ENCODE data around the gene SCN10A.

SCN10A gene

GRCh38 chr3:38773528-38773927 is 42.5 kb downstream of the SCN10A start:
- DNase-seq (ENCODE audit: low read depth), result no peak

GRCh38 chr3:38763569-38763968 is 52.4 kb downstream of the SCN10A start:
- DNase-seq (ENCODE audit: low read depth), result no peak

GRCh38 chr3:38758557-38758956 is 57.5 kb downstream of the SCN10A start:
- no peak for DNase-seq (ENCODE audit: low read depth)

- DNase-seq (ENCODE audit: low read depth), result no peak
Observed at GRCh38 chr3:38757721-38758120, 58.3 kb downstream of the SCN10A start.

- no peak for DNase-seq (ENCODE audit: low read depth)
Observed at GRCh38 chr3:38756892-38757291, 59.1 kb downstream of the SCN10A start.

- no peak for DNase-seq (ENCODE audit: low read depth)
Observed at GRCh38 chr3:38755130-38755529, 60.9 kb downstream of the SCN10A start.

- no peak for DNase-seq (ENCODE audit: low read depth)
Observed at GRCh38 chr3:38746641-38747040, 69.4 kb downstream of the SCN10A start.

GRCh38 chr3:38743043-38743442 is 73.0 kb downstream of the SCN10A start:
- DNase-seq (ENCODE audit: low read depth), result no peak

GRCh38 chr3:38742550-38742949 is 73.5 kb downstream of the SCN10A start:
- no peak for DNase-seq (ENCODE audit: low read depth)

GRCh38 chr3:38740537-38740936 is 75.5 kb downstream of the SCN10A start:
- DNase-seq (ENCODE audit: low read depth), result no peak

- no peak for DNase-seq (ENCODE audit: low read depth)
Observed at GRCh38 chr3:38739931-38740330, 76.1 kb downstream of the SCN10A start.

- no peak for DNase-seq (ENCODE audit: low read depth)
Observed at GRCh38 chr3:38739396-38739689, 76.7 kb downstream of the SCN10A start.

- DNase-seq (ENCODE audit: low read depth), result no peak
Observed at GRCh38 chr3:38738630-38739395, 77.2 kb downstream of the SCN10A start.

- DNase-seq (ENCODE audit: low read depth), result no peak
Observed at GRCh38 chr3:38731522-38731921, 84.5 kb downstream of the SCN10A start.

GRCh38 chr3:38730281-38730680 is 85.7 kb downstream of the SCN10A start:
- DNase-seq (ENCODE audit: low read depth), result no peak

- no peak for DNase-seq (ENCODE audit: low read depth)
Observed at GRCh38 chr3:38728008-38728407, 88.0 kb downstream of the SCN10A start.

- DNase-seq (ENCODE audit: low read depth), result no peak
Observed at GRCh38 chr3:38726751-38727150, 89.3 kb downstream of the SCN10A start.

- DNase-seq (ENCODE audit: low read depth), result no peak
Observed at GRCh38 chr3:38725726-38726419, 90.1 kb downstream of the SCN10A start.

GRCh38 chr3:38724392-38724736 is 91.7 kb downstream of the SCN10A start:
- no peak for DNase-seq (ENCODE audit: low read depth)

- DNase-seq (ENCODE audit: low read depth), result no peak
Observed at GRCh38 chr3:38723569-38724391, 92.2 kb downstream of the SCN10A start.

- DNase-seq (ENCODE audit: low read depth), result no peak
Observed at GRCh38 chr3:38722781-38723568, 93.0 kb downstream of the SCN10A start.

- DNase-seq (ENCODE audit: low read depth), result no peak
Observed at GRCh38 chr3:38721207-38721772, 94.7 kb downstream of the SCN10A start.

Data from activated T-cell treated with anti-CD3 and anti-CD28 coated beads for 1 hour (primary cell).